SK-N-SH treated with all-trans-retinoic acid at 6 μM for 48 hours (cell line): ENCODE measurements around the gene STOML1.

Experiments
- ATAC-seq: fragments of 200-7000 bp; cut with Tn5 transposase; 3 replicates; pipeline ENCODE4 v1.9.1; 2020; ENCODE audit warnings: mild to moderate bottlenecking, moderate library complexity
- ARNTL ChIP-seq: fragments of 450-650 bp; formaldehyde crosslinking; IDR thresholded peaks from 2 replicates; pipeline ENCODE4 v1.5.0; 2020; ENCODE audit warnings: low read depth, mild to moderate bottlenecking, moderate library complexity, borderline replicate concordance
- CREB5 ChIP-seq: fragments of 250-450 bp; sonication (Bioruptor Pico); IDR thresholded peaks from 2 replicates; pipeline ENCODE4 v1.5.1; 2020; ENCODE audit warnings: low read depth, mild to moderate bottlenecking, moderate library complexity
- GLIS3 ChIP-seq: fragments of 250-450 bp; sonication (Bioruptor Pico); IDR thresholded peaks from 2 replicates; pipeline ENCODE4 v1.5.0; 2020; ENCODE audit warnings: mild to moderate bottlenecking, moderate library complexity
- ISL1 ChIP-seq: fragments of 250-450 bp; sonication (Bioruptor Pico); IDR thresholded peaks from 2 replicates; pipeline ENCODE4 v2.1.2; 2022; ENCODE audit warnings: mild to moderate bottlenecking, moderate library complexity
- POU6F1 ChIP-seq: fragments of 250-450 bp; sonication (Bioruptor Pico); IDR thresholded peaks from 2 replicates; pipeline ENCODE4 v1.8.0; 2021; ENCODE audit warnings: low read depth, mild to moderate bottlenecking, moderate library complexity, borderline replicate concordance
- PPARA ChIP-seq: fragments of 250-450 bp; sonication (Bioruptor Pico); IDR thresholded peaks from 2 replicates; pipeline ENCODE4 v1.5.0; 2020; ENCODE audit warnings: mild to moderate bottlenecking, borderline replicate concordance
- SNAI2 ChIP-seq: fragments of 250-450 bp; sonication (Bioruptor Pico); IDR thresholded peaks from 2 replicates; pipeline ENCODE4 v1.5.0; 2020; ENCODE audit warnings: mild to moderate bottlenecking, moderate library complexity
- TCF4 ChIP-seq: fragments of 250-450 bp; sonication (Bioruptor Pico); IDR thresholded peaks from 2 replicates; pipeline ENCODE4 v1.8.0; 2021; ENCODE audit warnings: mild to moderate bottlenecking, moderate library complexity, borderline replicate concordance
- ZFP3 ChIP-seq: fragments of 250-450 bp; sonication (Bioruptor Pico); IDR thresholded peaks from 2 replicates; pipeline ENCODE4 v1.5.0; 2020; ENCODE audit warnings: mild to moderate bottlenecking, moderate library complexity
- ZFP30 ChIP-seq: fragments of 450-650 bp; formaldehyde crosslinking; IDR thresholded peaks from 2 replicates; pipeline ENCODE4 v1.5.0; 2022; ENCODE audit warnings: mild to moderate bottlenecking, moderate library complexity
- ZNF70 ChIP-seq: fragments of 450-650 bp; formaldehyde crosslinking; IDR thresholded peaks from 2 replicates; pipeline ENCODE4 v1.5.0; 2020; ENCODE audit warnings: mild to moderate bottlenecking, moderate library complexity
- ZNF8 ChIP-seq: fragments of 450-650 bp; formaldehyde crosslinking; IDR thresholded peaks from 2 replicates; pipeline ENCODE4 v1.5.0; 2020; ENCODE audit warnings: mild to moderate bottlenecking, moderate library complexity
- TF ChIP-seq, protein P1 (sequence below): fragments of 250-450 bp; sonication (Bioruptor Pico); IDR thresholded peaks from 2 replicates; pipeline ENCODE4 v1.5.0; 2020; ENCODE audit warnings: mild to moderate bottlenecking, moderate library complexity
- TF ChIP-seq, protein P2 (sequence below): fragments of 250-450 bp; sonication (Bioruptor Pico); IDR thresholded peaks from 2 replicates; pipeline ENCODE4 v1.5.1; 2021; ENCODE audit warnings: mild to moderate bottlenecking, moderate library complexity

STOML1 gene

GRCh38 chr15:73986055-73986775 lies 5.9 kb downstream of the STOML1 start (continued):
- TF ChIP-seq PPARA (no peak), ARNTL (CRISPR knock-in tag) (no peak), GLIS3 (CRISPR knock-in tag) (no peak), ZNF8 (CRISPR knock-in tag) (no peak)

DNA sequence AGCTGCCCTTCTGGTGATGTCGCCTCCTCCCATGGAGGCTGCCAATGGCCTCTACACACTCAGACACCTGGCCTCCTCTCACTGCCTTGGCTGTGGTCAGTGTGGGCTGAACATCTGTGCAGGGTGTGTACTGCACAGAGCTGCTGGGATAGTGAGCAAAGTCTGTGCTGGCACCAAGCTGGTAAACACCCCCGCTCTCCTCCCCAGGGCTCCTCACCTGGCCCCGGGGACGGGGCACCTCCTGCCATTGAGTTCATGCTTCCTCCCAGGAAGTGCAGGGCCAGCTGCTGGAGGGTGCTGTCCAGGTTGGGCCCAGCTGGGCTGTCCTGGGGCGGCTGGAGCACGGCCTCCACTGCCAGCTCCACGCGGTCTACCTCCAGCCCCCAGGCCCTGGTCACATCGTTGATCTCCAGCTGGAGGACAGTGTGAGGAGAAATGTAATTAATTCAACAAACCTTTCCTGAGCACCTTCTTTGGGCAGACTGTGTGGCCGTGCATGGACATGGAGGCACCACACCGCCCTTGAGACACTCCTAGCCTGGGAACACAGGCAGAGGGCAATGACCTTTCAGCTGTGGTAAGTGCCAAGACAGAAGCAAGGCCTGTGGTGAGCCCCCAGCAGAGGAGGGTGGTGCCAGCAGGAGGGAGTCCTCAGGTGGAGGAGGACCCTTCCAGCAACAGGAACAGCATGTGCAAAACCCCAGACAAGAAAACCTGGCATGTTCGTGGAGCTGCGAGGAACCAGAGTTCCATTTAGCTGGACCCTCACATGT lies 6.8 kb downstream of the STOML1 start:
- no peak for ATAC-seq
- TF ChIP-seq, protein P1, sequence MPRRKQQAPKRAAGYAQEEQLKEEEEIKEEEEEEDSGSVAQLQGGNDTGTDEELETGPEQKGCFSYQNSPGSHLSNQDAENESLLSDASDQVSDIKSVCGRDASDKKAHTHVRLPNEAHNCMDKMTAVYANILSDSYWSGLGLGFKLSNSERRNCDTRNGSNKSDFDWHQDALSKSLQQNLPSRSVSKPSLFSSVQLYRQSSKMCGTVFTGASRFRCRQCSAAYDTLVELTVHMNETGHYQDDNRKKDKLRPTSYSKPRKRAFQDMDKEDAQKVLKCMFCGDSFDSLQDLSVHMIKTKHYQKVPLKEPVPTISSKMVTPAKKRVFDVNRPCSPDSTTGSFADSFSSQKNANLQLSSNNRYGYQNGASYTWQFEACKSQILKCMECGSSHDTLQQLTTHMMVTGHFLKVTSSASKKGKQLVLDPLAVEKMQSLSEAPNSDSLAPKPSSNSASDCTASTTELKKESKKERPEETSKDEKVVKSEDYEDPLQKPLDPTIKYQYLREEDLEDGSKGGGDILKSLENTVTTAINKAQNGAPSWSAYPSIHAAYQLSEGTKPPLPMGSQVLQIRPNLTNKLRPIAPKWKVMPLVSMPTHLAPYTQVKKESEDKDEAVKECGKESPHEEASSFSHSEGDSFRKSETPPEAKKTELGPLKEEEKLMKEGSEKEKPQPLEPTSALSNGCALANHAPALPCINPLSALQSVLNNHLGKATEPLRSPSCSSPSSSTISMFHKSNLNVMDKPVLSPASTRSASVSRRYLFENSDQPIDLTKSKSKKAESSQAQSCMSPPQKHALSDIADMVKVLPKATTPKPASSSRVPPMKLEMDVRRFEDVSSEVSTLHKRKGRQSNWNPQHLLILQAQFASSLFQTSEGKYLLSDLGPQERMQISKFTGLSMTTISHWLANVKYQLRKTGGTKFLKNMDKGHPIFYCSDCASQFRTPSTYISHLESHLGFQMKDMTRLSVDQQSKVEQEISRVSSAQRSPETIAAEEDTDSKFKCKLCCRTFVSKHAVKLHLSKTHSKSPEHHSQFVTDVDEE: no peak
- TF ChIP-seq ARNTL (CRISPR knock-in tag): no peak
- TF ChIP-seq PPARA: no peak
- TF ChIP-seq SNAI2 (CRISPR knock-in tag): no peak
- TF ChIP-seq CREB5 (CRISPR knock-in tag): no peak
- TF ChIP-seq, protein P2, sequence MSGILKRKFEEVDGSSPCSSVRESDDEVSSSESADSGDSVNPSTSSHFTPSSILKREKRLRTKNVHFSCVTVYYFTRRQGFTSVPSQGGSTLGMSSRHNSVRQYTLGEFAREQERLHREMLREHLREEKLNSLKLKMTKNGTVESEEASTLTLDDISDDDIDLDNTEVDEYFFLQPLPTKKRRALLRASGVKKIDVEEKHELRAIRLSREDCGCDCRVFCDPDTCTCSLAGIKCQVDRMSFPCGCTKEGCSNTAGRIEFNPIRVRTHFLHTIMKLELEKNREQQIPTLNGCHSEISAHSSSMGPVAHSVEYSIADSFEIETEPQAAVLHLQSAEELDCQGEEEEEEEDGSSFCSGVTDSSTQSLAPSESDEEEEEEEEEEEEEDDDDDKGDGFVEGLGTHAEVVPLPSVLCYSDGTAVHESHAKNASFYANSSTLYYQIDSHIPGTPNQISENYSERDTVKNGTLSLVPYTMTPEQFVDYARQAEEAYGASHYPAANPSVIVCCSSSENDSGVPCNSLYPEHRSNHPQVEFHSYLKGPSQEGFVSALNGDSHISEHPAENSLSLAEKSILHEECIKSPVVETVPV (CRISPR knock-in tag): no peak
- no peak for TF ChIP-seq ZNF70 (CRISPR knock-in tag)
- no peak for TF ChIP-seq GLIS3 (CRISPR knock-in tag)
- no peak for TF ChIP-seq ZNF8 (CRISPR knock-in tag)
- TF ChIP-seq ISL1 (CRISPR knock-in tag): no peak
- TF ChIP-seq ZFP3: no peak
- no peak for TF ChIP-seq ZFP30
- TF ChIP-seq, all 23 proteins: peak for 0

GRCh38 chr15:73984208-73984979 lies 7.7 kb downstream of the STOML1 start:
- ATAC-seq: no peak
- TF ChIP-seq ISL1 (CRISPR knock-in tag) (no peak), ZNF8 (CRISPR knock-in tag) (no peak), TCF4 (CRISPR knock-in tag) (no peak), POU6F1 (no peak), CREB5 (CRISPR knock-in tag) (no peak)
- TF ChIP-seq, all 23 proteins: peak for 0

DNA sequence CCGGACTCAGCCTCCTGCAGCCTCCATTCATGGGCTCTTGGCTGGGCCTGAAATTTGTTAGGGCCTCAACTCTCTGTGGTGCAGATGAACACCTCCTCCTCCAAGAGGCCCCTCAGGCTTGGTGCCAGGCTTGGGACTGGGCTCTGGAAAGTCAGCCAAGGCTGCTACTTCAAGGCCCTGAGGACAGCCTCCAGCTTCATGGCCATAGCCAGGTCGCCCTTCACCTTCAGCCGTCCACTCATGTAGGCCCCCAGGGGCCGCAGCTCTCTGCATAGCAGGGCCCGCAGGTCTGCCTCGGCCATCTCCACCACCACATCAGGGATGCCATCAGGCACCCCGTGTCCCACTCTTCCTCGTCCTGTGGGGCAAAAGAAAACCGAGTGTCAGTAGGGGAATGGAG lies 8.3 kb downstream of the STOML1 start:
- no peak for TF ChIP-seq ZNF70 (CRISPR knock-in tag)
- ATAC-seq: no peak
